IPS-18a (cell line): ENCODE measurements around the gene KLF6.
"Not testable (repeated sequence)": the region's sequence is repeated elsewhere in the genome, so short reads cannot be mapped to it uniquely, and the experiment has no call there.

ENCODE experiments used
- H3K27ac ChIP-seq: one replicate; pipeline ENCODE4 v1.5.1; 2013; ENCODE audit warnings: low read length
- H3K27me3 ChIP-seq: one replicate; pipeline ENCODE4 v1.6.1; 2013; ENCODE audit warnings: mild to moderate bottlenecking, low read length; ENCODE audit not compliant: control insufficient read depth, insufficient read depth
- H3K36me3 ChIP-seq: one replicate; pipeline ENCODE4 v1.6.1; 2013; ENCODE audit warnings: low read depth, low read length; ENCODE audit not compliant: control insufficient read depth
- H3K4me1 ChIP-seq: one replicate; pipeline ENCODE4 v1.6.1; 2013; ENCODE audit warnings: low read depth, low read length; ENCODE audit not compliant: control insufficient read depth
- H3K4me3 ChIP-seq: one replicate; pipeline ENCODE4 v1.5.1; 2013; ENCODE audit warnings: low read length
- H3K9ac ChIP-seq: one replicate; pipeline ENCODE4 v1.6.1; 2013; ENCODE audit warnings: mild to moderate bottlenecking, low read length, moderate library complexity
- H3K9me3 ChIP-seq: one replicate; pipeline ENCODE4 v1.6.1; 2013; ENCODE audit warnings: low read depth, low read length; ENCODE audit not compliant: control insufficient read depth

KLF6 gene

DNA sequence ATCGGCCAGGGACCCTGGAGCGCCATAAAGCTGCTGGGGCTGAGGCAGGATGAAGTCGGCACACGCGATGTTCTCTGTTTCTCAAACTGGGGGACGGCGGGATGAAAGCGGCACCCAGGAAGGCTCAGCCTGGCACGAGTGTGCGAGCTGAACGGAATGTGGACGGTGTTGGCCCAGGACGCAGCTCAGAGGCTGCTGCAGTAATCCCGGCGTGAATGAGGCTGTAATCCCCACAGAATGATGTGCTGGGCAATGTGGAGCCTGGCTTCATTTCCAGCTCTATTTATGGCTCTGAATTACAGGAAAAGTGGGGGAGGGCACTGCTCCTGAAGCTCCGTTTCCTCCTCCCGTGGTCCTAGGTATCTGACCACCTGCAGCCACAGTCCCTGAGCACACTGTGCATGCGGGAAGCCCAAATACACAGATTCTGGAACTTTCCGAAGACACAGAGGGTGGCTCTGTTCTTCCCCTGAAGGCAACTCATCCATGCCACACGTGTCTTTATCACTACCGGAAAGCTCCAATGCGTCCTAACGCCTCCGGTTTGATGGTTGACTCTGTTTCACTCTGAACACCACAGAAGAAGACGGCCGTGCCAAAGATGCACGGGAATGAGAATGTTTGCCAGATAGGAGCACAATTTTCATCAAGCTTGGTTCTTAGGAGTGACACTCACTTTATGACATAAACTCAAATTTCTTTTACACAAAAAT lies 37.6 kb downstream of the KLF6 start:
- peaks cover 7% of the 10 kb centered on the region for H3K4me1 ChIP-seq
- no peak overlapping the region for H3K27ac ChIP-seq
- no peaks in the 10 kb centered on the region for H3K27me3 ChIP-seq
- no peaks in the 10 kb centered on the region for H3K9me3 ChIP-seq
- H3K9ac ChIP-seq = no peak overlapping the region
- no peak overlapping the region for H3K4me3 ChIP-seq
- H3K36me3 ChIP-seq = no peaks in the 10 kb centered on the region

DNA sequence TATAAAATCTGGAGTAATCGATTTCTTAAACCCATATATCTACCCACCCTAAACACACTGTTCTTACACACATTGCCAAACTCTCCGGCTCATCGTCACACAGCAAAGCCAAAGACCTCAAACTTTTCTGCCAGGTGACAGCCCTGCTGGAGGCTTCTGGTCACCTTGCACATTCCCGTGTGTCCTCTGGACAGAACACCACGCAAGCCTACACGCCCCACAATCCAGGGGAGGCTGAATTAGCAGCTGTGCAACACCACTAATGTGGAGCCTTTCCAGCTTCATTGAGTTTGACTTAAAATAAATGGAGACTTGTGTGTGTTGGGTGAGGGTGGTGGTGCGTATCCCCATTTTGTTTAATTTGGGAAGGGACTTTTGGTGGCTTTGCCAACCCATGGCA lies 38.4 kb downstream of the KLF6 start:
- Histone ChIP-seq H3K27ac (no peak overlapping the region), H3K4me3 (no peak overlapping the region), H3K9me3 (no peaks in the 10 kb centered on the region), H3K36me3 (no peaks in the 10 kb centered on the region), H3K27me3 (no peaks in the 10 kb centered on the region), H3K9ac (no peak overlapping the region), H3K4me1 (peaks cover 7% of the 10 kb centered on the region)

DNA sequence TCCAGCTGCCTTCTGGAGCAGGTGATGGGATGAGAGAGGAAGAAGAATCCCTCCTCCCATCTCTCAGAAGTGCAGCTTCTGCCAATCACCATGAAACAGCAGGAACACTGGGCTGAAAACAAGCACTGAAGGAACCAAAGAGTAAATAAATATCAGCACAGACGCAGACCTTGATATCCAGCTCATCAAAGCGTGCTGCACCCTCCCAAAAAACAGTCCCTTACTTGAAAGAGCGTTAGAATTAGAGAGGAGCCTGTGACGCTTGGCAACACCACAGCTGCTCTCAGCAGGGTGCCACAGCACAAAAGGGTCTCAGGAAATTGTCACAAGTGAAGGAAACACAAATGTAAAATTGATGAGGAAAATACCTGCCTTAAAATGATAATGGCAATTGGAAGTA lies 39.5 kb downstream of the KLF6 start:
- H3K4me3 ChIP-seq = no peak overlapping the region
- H3K9ac ChIP-seq = no peak overlapping the region
- H3K9me3 ChIP-seq = no peaks in the 10 kb centered on the region
- no peaks in the 10 kb centered on the region for H3K36me3 ChIP-seq
- H3K27ac ChIP-seq = no peak overlapping the region
- peaks cover 7% of the 10 kb centered on the region for H3K4me1 ChIP-seq
- H3K27me3 ChIP-seq = no peaks in the 10 kb centered on the region

DNA sequence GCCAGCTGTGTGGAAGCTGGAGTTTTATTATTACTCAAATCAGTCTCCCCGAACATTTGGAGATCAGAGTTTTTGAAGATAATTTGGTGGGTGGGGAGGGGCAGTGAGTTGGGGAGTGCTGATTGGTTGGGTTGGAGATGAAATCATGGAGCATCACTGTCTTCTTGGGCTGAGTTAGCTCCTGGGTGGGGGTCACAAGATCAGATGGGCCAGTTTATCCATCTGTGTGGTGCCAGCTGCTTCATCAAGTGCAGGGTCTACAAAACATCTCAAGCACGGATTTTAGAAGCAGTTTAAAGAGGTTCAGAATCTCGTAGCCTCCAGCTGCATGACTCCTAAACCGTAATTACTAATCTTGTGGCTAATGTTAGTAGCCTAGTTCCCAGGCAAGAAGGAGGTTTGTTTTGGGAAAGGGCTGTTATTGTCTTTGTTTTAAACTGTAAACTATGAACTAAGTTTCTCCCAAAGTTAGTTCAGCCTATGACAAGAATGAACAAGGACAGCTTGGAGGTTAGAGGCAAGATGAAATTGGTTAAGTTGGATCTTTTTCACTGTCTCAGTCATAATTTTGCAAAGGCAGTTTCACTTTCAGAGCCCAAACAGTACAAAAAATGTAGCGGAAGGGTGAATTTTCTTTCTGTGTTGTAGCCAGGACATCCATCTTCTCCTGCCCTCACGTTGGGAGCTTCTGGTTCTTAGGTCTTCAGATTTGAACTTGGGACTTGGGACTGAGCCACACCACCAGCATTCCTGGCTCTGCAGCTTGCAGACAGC lies 43.1 kb downstream of the KLF6 start:
- H3K36me3 ChIP-seq = no peaks in the 10 kb centered on the region
- no peaks in the 10 kb centered on the region for H3K9me3 ChIP-seq
- no peak overlapping the region for H3K9ac ChIP-seq
- no peaks in the 10 kb centered on the region for H3K27me3 ChIP-seq
- H3K27ac ChIP-seq = no peak overlapping the region
- peaks cover 7% of the 10 kb centered on the region for H3K4me1 ChIP-seq
- H3K4me3 ChIP-seq = no peak overlapping the region

DNA sequence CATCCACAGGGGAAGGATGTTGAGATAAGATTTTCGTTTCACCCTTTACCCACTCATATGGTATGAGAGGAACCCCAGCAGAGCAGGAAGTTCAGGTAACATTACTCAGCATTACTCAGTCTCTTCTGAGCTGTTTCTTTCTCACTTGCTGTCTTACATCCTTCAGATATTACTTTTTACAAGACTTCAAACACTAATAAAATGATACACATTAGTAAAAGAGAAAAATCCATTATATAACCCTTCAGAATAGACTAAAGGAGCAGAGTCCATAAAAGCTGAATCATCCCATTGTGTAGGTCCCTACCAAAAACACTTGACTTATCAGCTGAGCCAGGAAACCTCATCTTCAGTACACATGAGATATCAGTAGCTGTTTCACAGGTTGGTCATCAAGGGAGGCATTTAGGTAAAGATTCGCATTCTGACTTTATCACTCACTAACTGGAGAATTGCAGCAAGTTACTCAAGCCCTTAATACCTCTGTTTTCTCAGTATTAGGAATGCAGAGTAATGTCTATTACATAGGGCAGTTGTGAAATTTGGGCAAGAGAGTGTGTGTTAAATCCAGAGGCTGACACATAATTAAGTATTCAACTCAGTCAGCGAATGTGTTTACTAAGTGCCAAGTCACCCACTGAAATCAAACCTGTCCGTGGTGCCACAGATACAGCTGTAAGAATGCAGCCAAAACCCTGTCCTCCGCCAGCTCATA lies 44.7 kb downstream of the KLF6 start:
- Histone ChIP-seq H3K9me3 (no peaks in the 10 kb centered on the region), H3K27me3 (no peaks in the 10 kb centered on the region), H3K4me1 (peaks cover 2% of the 10 kb centered on the region), H3K9ac (no peak overlapping the region), H3K4me3 (no peak overlapping the region), H3K27ac (no peak overlapping the region), H3K36me3 (no peaks in the 10 kb centered on the region)

DNA sequence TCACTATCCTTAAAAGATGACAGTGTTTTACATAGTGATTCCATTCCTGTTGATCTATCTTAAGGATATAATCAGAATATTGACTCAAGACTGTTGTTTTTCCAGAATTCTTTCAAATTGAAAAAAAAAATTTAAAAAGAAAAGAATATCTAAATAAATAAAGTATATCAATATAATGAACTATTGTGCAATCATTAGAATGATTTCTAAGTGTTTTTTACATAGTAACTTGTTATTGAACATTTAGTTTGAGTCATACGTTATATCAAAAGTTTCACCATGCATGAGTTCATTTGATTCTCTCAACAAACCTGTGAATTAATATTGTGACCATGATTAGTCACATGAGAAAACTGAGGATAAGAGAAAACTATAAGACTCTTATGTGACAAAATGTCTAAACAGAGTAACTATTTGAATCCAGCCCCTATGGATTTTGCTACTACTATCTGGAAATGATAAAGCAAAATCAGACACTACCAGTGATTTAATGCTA lies 46.1 kb downstream of the KLF6 start:
- Histone ChIP-seq H3K27me3 (no peaks in the 10 kb centered on the region), H3K9me3 (no peaks in the 10 kb centered on the region), H3K9ac (no peak overlapping the region), H3K4me3 (no peak overlapping the region), H3K4me1 (no peaks in the 10 kb centered on the region), H3K27ac (no peak overlapping the region), H3K36me3 (no peaks in the 10 kb centered on the region)

DNA sequence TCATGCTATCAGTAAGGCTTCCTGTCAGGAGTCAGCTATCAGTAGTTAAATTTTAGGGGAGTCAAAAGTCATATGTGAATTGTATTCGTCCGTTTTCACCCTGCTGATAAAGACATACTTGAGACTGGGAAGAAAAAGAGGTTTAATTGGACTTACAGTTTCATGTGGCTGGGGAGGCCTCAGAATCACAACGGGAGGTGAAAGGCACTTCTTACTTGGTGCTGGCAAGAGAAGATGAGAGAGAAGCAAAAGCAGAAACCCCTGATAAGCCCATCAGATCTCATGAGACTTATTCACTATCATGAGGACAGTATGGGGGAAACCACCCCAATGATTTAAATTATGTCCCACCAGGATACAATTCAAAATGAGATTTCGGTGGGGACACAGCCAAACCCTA lies 47.1 kb downstream of the KLF6 start:
- H3K9me3 ChIP-seq = no peaks in the 10 kb centered on the region
- H3K4me3 ChIP-seq = no peak overlapping the region
- no peak overlapping the region for H3K27ac ChIP-seq
- no peaks in the 10 kb centered on the region for H3K4me1 ChIP-seq
- no peaks in the 10 kb centered on the region for H3K27me3 ChIP-seq
- H3K9ac ChIP-seq = no peak overlapping the region
- no peaks in the 10 kb centered on the region for H3K36me3 ChIP-seq

DNA sequence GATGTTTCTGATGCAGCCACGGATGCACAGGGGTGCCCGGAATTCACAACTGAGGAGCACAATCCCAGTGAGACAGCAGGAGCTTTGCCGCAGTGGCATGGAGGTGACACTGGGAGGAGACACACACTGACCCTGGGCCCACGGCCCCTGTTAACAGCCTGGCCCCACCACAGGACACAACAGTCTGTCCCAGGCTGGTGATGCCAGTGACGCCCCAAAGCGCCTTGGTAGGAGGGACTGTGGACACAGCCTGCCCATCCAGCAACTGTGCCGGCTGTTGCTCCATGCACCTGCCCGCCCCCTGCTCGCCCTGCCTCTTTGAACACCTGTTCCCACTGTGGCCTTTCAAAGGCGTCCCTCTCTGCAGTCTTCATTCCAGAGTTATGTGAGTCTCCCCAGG lies 49.8 kb downstream of the KLF6 start:
- Histone ChIP-seq H3K9ac (no peak overlapping the region), H3K4me3 (no peak overlapping the region), H3K4me1 (no peaks in the 10 kb centered on the region), H3K27me3 (no peaks in the 10 kb centered on the region), H3K36me3 (no peaks in the 10 kb centered on the region), H3K9me3 (no peaks in the 10 kb centered on the region), H3K27ac (no peak overlapping the region)

DNA sequence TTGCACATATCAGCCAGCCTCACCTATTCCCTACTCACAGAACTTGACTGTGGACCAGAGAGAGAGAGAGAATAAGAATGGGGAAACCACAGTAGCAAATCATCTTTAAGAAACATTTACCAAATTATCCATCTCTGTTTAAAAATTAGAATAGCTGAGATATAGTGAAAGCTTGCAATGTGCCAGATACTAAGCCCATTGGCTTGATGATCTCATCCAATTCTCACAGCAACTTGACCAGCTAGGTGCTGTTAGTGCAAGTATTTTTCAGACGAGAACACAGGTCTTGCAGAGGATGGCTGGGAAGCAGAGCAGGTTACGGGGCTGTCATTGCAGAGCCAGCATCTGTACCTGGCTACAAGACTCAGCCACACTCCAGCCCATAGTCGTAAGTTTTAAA lies 50.9 kb downstream of the KLF6 start:
- no peaks in the 10 kb centered on the region for H3K36me3 ChIP-seq
- no peaks in the 10 kb centered on the region for H3K9me3 ChIP-seq
- no peak overlapping the region for H3K9ac ChIP-seq
- no peaks in the 10 kb centered on the region for H3K4me1 ChIP-seq
- no peak overlapping the region for H3K4me3 ChIP-seq
- H3K27me3 ChIP-seq = no peaks in the 10 kb centered on the region
- H3K27ac ChIP-seq = no peak overlapping the region

DNA sequence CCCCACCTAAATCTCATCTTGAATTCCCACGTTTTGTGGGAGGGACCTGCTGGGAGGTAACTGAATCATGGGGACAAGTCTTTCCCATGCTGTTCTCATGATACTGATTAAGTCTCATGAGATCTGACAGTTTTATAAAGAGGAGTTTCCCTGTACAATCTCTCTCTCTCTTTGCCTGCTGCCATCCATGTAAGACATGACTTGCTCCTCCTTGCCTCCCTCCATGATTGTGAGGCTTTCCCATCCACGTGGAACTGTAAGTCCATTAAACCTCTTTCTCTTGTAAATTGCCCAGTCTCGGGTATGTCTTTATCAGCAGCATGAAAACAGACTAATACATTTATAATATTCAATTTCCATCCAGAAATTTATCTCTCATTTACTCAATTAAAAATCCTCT lies 52.8 kb downstream of the KLF6 start:
- not testable (repeated sequence) for H3K27ac ChIP-seq, H3K9me3 ChIP-seq, H3K27me3 ChIP-seq, H3K4me3 ChIP-seq, H3K4me1 ChIP-seq, H3K9ac ChIP-seq, H3K36me3 ChIP-seq

DNA sequence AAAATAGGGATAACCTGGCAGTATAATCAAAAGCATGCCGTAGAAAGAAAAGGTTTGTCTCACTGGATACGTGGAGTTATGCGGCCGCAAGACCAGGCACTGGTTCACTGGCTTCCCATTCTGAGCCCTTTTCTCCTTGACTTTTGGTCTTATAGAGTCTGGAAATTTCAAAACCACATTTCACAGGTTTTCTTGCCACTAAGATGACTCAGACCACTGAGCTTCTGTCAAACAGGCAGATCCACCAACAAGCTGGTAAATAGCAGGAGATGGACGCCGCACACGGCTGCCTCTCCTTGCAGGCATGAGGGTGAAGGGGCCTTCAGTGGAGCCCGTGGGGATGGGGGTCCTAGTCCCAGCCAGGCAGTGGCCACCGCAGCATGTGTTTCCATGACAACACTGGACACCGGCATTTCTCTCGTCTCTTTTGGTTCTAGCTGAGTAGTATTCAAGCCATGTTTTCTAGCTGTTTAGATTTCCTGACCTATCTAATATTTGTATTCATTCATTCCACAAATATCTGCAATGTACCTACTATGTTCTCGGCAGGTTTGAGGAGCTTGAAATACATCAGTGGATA lies 55.5 kb downstream of the KLF6 start:
- Histone ChIP-seq H3K9ac (no peak overlapping the region), H3K4me3 (no peak overlapping the region), H3K36me3 (no peaks in the 10 kb centered on the region)

More for the DNA sequence above, 55.5 kb downstream of the KLF6 start:
- Histone ChIP-seq H3K9me3 (no peaks in the 10 kb centered on the region), H3K27me3 (no peaks in the 10 kb centered on the region), H3K27ac (no peak overlapping the region), H3K4me1 (no peaks in the 10 kb centered on the region)
